Neural progenitor cell (in vitro differentiated cells): ENCODE data around the gene MIER2. TPM values are rescaled to one million over a fixed set of nuclear protein-coding genes. Genes with fewer than 3 reads are reported as not detected.

Source experiments
- DNase-seq: peaks from one replicate; pipeline ENCODE4 v3.0.0-alpha.2; 2016; ENCODE audit warnings: low spot score
- H2AFZ ChIP-seq: fragments of 200-600 bp; sonication (generic); replicated peaks from 2 replicates; pipeline ENCODE4 v1.6.1; 2016; ENCODE audit warnings: antibody characterized with exemption
- H3F3A ChIP-seq: fragments of 200-600 bp; sonication (generic); 2 replicates; pipeline ENCODE4 v1.6.1; 2016; ENCODE audit warnings: antibody characterized with exemption, low read depth
- H3K27ac ChIP-seq: fragments of 200-600 bp; sonication (generic); 2 replicates; pipeline ENCODE4 v1.5.1; 2016; ENCODE audit warnings: mild to moderate bottlenecking
- H3K27me3 ChIP-seq: fragments of 200-600 bp; sonication (generic); 2 replicates; pipeline ENCODE4 v1.6.1; 2016; ENCODE audit warnings: mild to moderate bottlenecking, moderate library complexity
- H3K36me3 ChIP-seq: fragments of 200-600 bp; sonication (generic); 2 replicates; pipeline ENCODE4 v1.5.1; 2016
- H3K4me1 ChIP-seq: fragments of 200-600 bp; sonication (generic); 2 replicates; pipeline ENCODE4 v1.6.1; 2016; ENCODE audit warnings: mixed run types
- H3K4me2 ChIP-seq: fragments of 200-600 bp; sonication (generic); 2 replicates; pipeline ENCODE4 v1.6.1; 2016
- H3K4me3 ChIP-seq: fragments of 200-600 bp; sonication (generic); 2 replicates; pipeline ENCODE4 v1.5.1; 2016
- H3K79me2 ChIP-seq: fragments of 200-600 bp; sonication (generic); 2 replicates; pipeline ENCODE4 v1.6.1; 2016; ENCODE audit warnings: low read depth
- H3K9ac ChIP-seq: fragments of 200-600 bp; sonication (generic); 2 replicates; pipeline ENCODE4 v1.6.1; 2016
- H3K9me3 ChIP-seq: fragments of 200-600 bp; sonication (generic); 2 replicates; pipeline ENCODE4 v1.5.1; 2016; ENCODE audit warnings: low read depth
- H4K20me1 ChIP-seq: fragments of 200-600 bp; sonication (generic); 2 replicates; pipeline ENCODE4 v1.6.1; 2016; ENCODE audit warnings: low read depth
- H3K27ac Mint-ChIP-seq: 3 replicates; pipeline ENCODE4 v1.8.0; 2021; ENCODE audit warnings: mixed read lengths
- H3K27me3 Mint-ChIP-seq: 2 replicates; pipeline ENCODE4 v1.8.0; 2022; ENCODE audit warnings: low read depth, mild to moderate bottlenecking, inconsistent platforms, moderate library complexity, mixed read lengths; ENCODE audit not compliant: insufficient read depth
- H3K36me3 Mint-ChIP-seq: 3 replicates; pipeline ENCODE4 v1.8.0; 2021; ENCODE audit warnings: mixed read lengths
- H3K4me1 Mint-ChIP-seq: 3 replicates; pipeline ENCODE4 v1.8.0; 2021; ENCODE audit warnings: mixed read lengths
- H3K4me3 Mint-ChIP-seq: 3 replicates; pipeline ENCODE4 v1.8.0; 2021; ENCODE audit warnings: mild to moderate bottlenecking, moderate library complexity, mixed read lengths
- H3K9me3 Mint-ChIP-seq: 3 replicates; pipeline ENCODE4 v1.8.0; 2020; ENCODE audit warnings: mixed read lengths
- EZH2 ChIP-seq: fragments of 200-600 bp; sonication (generic); IDR thresholded peaks from 2 replicates; pipeline ENCODE4 v1.6.1; 2017; ENCODE audit warnings: antibody characterized with exemption, mild to moderate bottlenecking, moderate library complexity
- EZH2phosphoT487 ChIP-seq: fragments of 200-600 bp; sonication (generic); IDR thresholded peaks from 2 replicates; pipeline ENCODE4 v1.6.1; 2017; ENCODE audit warnings: antibody characterized with exemption
- total RNA-seq: library from RNA; depleted of rRNA; stranded (reverse); fragments of >200 nt; gene quantifications from 2 replicates; pipeline ENCODE4 v1.2.3, GENCODE V29; 2015; ENCODE audit warnings: low replicate concordance
- TF ChIP-seq, protein P1 (sequence below): fragments of 200-600 bp; sonication (generic); IDR thresholded peaks from 2 replicates; pipeline ENCODE4 v1.5.1; 2017; ENCODE audit warnings: antibody characterized with exemption, mild to moderate bottlenecking

MIER2 gene
- total RNA-seq, 1 donor from 2014 or later: 12.9 TPM

DNA sequence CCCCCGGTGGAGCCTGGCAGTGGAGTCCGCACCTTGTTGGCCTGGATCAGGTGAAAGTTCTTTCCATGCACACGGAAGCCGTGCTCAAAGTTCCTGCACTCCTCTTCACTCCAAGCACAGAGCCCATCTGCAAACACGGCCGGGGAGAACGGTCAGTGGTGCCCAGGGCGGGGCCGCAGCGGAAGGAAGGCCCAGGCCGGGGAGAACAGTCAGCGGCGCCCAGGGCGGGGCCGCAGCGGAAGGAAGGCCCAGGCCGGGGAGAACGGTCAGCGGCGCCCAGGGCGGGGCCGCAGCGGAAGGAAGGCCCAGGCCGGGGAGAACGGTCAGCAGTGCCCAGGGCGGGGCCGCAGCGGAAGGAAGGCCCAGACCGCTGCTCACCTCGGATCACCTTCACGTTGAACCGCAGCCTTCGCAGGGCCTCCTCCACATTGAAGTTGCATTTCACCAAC lies 32.8 kb downstream of the MIER2 start:
- H3K27ac ChIP-seq: no peak overlapping the region
- no peaks in the 10 kb centered on the region for H3F3A ChIP-seq
- H4K20me1 ChIP-seq: peaks cover 16% of the 10 kb centered on the region
- TF ChIP-seq EZH2phosphoT487 (no peak), EZH2 (no peak)
- TF ChIP-seq, protein P1, sequence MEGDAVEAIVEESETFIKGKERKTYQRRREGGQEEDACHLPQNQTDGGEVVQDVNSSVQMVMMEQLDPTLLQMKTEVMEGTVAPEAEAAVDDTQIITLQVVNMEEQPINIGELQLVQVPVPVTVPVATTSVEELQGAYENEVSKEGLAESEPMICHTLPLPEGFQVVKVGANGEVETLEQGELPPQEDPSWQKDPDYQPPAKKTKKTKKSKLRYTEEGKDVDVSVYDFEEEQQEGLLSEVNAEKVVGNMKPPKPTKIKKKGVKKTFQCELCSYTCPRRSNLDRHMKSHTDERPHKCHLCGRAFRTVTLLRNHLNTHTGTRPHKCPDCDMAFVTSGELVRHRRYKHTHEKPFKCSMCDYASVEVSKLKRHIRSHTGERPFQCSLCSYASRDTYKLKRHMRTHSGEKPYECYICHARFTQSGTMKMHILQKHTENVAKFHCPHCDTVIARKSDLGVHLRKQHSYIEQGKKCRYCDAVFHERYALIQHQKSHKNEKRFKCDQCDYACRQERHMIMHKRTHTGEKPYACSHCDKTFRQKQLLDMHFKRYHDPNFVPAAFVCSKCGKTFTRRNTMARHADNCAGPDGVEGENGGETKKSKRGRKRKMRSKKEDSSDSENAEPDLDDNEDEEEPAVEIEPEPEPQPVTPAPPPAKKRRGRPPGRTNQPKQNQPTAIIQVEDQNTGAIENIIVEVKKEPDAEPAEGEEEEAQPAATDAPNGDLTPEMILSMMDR: no peak
- no peaks in the 10 kb centered on the region for H3K4me1 ChIP-seq
- no peaks in the 10 kb centered on the region for H3K4me1 Mint-ChIP-seq
- no peak overlapping the region for H3K4me3 ChIP-seq
- H3K27me3 Mint-ChIP-seq: no peaks in the 10 kb centered on the region
- H3K4me2 ChIP-seq: no peak overlapping the region
- H3K9me3 Mint-ChIP-seq: no peaks in the 10 kb centered on the region
- H3K27me3 ChIP-seq: no peaks in the 10 kb centered on the region
- peaks cover 15% of the 10 kb centered on the region for H3K79me2 ChIP-seq
- no peaks in the 10 kb centered on the region for H3K36me3 ChIP-seq
- peak; percentile 0 for DNase-seq
- H3K36me3 Mint-ChIP-seq: peaks cover 18% of the 10 kb centered on the region
- H3K4me3 Mint-ChIP-seq: no peak overlapping the region
- no peak overlapping the region for H2AFZ ChIP-seq
- no peak overlapping the region for H3K27ac Mint-ChIP-seq
- H3K9ac ChIP-seq: no peak overlapping the region
- no peaks in the 10 kb centered on the region for H3K9me3 ChIP-seq

DNA sequence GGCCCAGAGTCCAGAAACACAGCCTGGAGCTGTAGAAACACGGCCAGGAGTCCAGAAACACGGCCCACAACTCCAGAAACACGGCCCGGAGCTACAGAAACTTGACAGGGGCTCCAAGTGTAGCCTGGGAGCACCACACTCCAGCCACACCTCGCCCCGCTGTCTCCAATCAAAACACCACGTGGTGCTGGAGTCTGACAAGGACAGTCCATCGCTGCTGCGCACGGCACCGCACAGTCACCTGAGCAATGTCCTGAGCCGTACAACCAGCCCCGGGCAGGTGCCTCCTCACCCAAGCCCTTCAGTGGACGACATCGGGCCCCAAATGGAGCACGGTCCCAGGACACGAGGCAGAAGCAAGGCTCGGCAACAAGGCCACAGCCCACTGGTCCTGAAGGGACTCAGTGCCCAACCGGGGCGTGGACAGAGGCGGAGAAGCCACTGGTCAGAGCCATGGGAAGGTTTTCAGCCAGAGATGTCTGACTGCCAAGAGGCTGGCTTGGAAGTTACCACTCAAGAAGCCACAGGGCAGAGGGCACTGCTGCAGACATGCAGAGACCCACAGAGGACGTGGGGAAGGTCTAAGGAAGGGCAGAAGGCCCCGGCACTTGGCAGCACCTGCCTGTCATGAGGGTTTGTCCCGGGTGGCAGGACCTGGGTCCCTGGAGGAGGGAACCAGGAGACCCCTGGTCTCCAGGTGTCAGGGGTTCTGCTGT lies 33.7 kb downstream of the MIER2 start:
- no peaks in the 10 kb centered on the region for H3K9me3 Mint-ChIP-seq
- Histone ChIP-seq H3K4me1 (no peaks in the 10 kb centered on the region), H3K4me3 (no peak overlapping the region), H4K20me1 (peaks cover 16% of the 10 kb centered on the region), H3K27me3 (no peaks in the 10 kb centered on the region), H3F3A (no peaks in the 10 kb centered on the region), H3K9me3 (no peaks in the 10 kb centered on the region), H3K27ac (no peak overlapping the region), H3K79me2 (peaks cover 6% of the 10 kb centered on the region), H2AFZ (no peak overlapping the region), H3K36me3 (no peaks in the 10 kb centered on the region), H3K4me2 (no peak overlapping the region), H3K9ac (no peak overlapping the region)
- H3K4me1 Mint-ChIP-seq: no peaks in the 10 kb centered on the region
- peaks cover 11% of the 10 kb centered on the region for H3K36me3 Mint-ChIP-seq
- H3K4me3 Mint-ChIP-seq: no peak overlapping the region
- H3K27me3 Mint-ChIP-seq: no peaks in the 10 kb centered on the region
- DNase-seq: no peak
- TF ChIP-seq, protein P1: no peak
- no peak for TF ChIP-seq EZH2phosphoT487
- TF ChIP-seq EZH2: no peak
- H3K27ac Mint-ChIP-seq: no peak overlapping the region

DNA sequence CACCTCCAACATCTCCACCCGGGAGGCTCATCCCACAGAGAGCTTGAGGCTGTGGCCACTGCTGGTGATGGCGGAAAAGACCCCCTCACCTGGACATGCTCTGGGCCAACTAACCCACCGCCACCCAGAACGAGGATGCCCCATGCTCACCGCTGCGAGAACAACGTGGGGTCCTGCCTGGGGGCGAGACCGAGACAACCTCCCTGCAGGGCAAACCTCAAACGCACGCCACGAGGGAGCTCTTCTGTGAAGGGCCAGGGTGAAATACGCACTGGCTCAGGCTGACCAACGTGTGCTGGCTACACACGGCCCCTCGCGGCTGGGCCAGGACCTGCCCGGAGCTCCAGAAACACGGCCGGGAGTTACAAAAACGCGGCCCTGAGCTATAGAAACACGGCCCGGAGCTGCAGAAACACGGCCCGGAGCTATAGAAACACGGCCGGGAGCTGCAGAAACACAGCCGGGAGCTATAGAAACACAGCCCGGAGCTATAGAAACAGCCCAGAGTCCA lies 34.4 kb downstream of the MIER2 start:
- H3K4me3 Mint-ChIP-seq: no peak overlapping the region
- H3K36me3 Mint-ChIP-seq: peaks cover 7% of the 10 kb centered on the region
- no peaks in the 10 kb centered on the region for H3F3A ChIP-seq
- H3K36me3 ChIP-seq: no peaks in the 10 kb centered on the region
- H3K9ac ChIP-seq: no peak overlapping the region
- no peaks in the 10 kb centered on the region for H3K27me3 ChIP-seq
- no peak overlapping the region for H3K4me3 ChIP-seq
- no peaks in the 10 kb centered on the region for H3K27me3 Mint-ChIP-seq
- TF ChIP-seq EZH2phosphoT487 (no peak), EZH2 (no peak)
- TF ChIP-seq, protein P1: no peak
- H2AFZ ChIP-seq: no peak overlapping the region
- no peaks in the 10 kb centered on the region for H3K9me3 Mint-ChIP-seq
- H3K27ac ChIP-seq: no peak overlapping the region
- no peaks in the 10 kb centered on the region for H3K4me1 ChIP-seq
- H3K4me2 ChIP-seq: no peak overlapping the region
- peaks cover 16% of the 10 kb centered on the region for H4K20me1 ChIP-seq
- H3K4me1 Mint-ChIP-seq: no peaks in the 10 kb centered on the region
- DNase-seq: no peak
- H3K9me3 ChIP-seq: no peaks in the 10 kb centered on the region
- H3K79me2 ChIP-seq: no peaks in the 10 kb centered on the region
- no peak overlapping the region for H3K27ac Mint-ChIP-seq
